Stimulated activated CD4-positive, alpha-beta T cell treated with anti-CD3 and anti-CD28 coated beads, Interleukin-1b, Interleukin-23, amount 100 ng/mL, for 24 hours (primary cell): Measurements from ENCODE around the gene ARL11.
"Not testable (repeated sequence)": the region's sequence is repeated elsewhere in the genome, so short reads cannot be mapped to it uniquely, and the experiment has no call there.

Source experiments
- DNase-seq, 4 experiments: peaks; one replicate each; pipeline ENCODE4 v3.0.0-alpha.2; 2020; ENCODE audit warnings: low read depth in 4 of 4, low spot score in 1 of 4

The ARL11 gene

GRCh38 chr13:49612042-49612441 is 16.3 kb upstream of the ARL11 start:
- not testable (repeated sequence) for DNase-seq

- no peak for DNase-seq
These were observed 12.3 kb upstream of the ARL11 start for GRCh38 chr13:49615836-49616675.

- DNase-seq = no peak
These were observed 11.6 kb upstream of the ARL11 start for GRCh38 chr13:49616676-49617065.

- DNase-seq = no peak
These were observed 8.1 kb upstream of the ARL11 start for GRCh38 chr13:49620170-49620621.

- DNase-seq = no peak
These were observed 5.9 kb upstream of the ARL11 start for GRCh38 chr13:49622174-49622946.

GRCh38 chr13:49624229-49624628 is 4.1 kb upstream of the ARL11 start:
- no peak for DNase-seq

GRCh38 chr13:49625392-49626079 is 2.8 kb upstream of the ARL11 start:
- no peak for DNase-seq

- no peak for DNase-seq
These were observed 1.1 kb downstream of the ARL11 start for GRCh38 chr13:49629196-49629938.

GRCh38 chr13:49629947-49630346 is 1.6 kb downstream of the ARL11 start:
- DNase-seq = no peak

GRCh38 chr13:49630580-49630979 is 2.3 kb downstream of the ARL11 start:
- DNase-seq = no peak

GRCh38 chr13:49632156-49632555 is 3.8 kb downstream of the ARL11 start:
- no peak for DNase-seq

- DNase-seq = no peak
These were observed 5.4 kb downstream of the ARL11 start for GRCh38 chr13:49633710-49634109.

GRCh38 chr13:49635599-49636433 is 7.5 kb downstream of the ARL11 start:
- no peak for DNase-seq

- no peak for DNase-seq
These were observed 8.4 kb downstream of the ARL11 start for GRCh38 chr13:49636705-49637104.

- DNase-seq = no peak
These were observed 9.9 kb downstream of the ARL11 start for GRCh38 chr13:49638030-49638743.

GRCh38 chr13:49638744-49639072 is 10.4 kb downstream of the ARL11 start:
- DNase-seq = no peak

- no peak for DNase-seq
These were observed 13.5 kb downstream of the ARL11 start for GRCh38 chr13:49641801-49642291.

- no peak for DNase-seq
These were observed 14.8 kb downstream of the ARL11 start for GRCh38 chr13:49643035-49643646.

- DNase-seq = no peak
These were observed 17.1 kb downstream of the ARL11 start for GRCh38 chr13:49645451-49645850.
